ENCODE measurements around the gene ADCY9. TPM values are rescaled to one million over a fixed set of nuclear protein-coding genes. Genes with fewer than 3 reads are reported as not detected.

ADCY9 gene
- total RNA-seq, 2 experiments from 2014 or later, result 7.1 to 7.4 TPM

- CTCF ChIA-PET, result no interaction called here
Observed at GRCh38 chr16:4060823-4061222, 55.4 kb downstream of the ADCY9 start.

GRCh38 chr16:4060009-4060408, 56.2 kb downstream of the ADCY9 start:
- Mint-ChIP-seq H3K27ac (no peak overlapping the region), H3K36me3 (ENCODE audit: low read depth) (peaks cover 29% of the 10 kb centered on the region), H3K4me3 (no peak overlapping the region), H3K27me3 (no peaks in the 10 kb centered on the region), H3K9me3 (peaks cover 7% of the 10 kb centered on the region), H3K4me1 (ENCODE audit: low read depth) (peaks cover 22% of the 10 kb centered on the region)
- Histone ChIP-seq H3K36me3 (ENCODE audit: insufficient read depth, low read length) (no peaks in the 10 kb centered on the region), H3K27me3 (ENCODE audit: control insufficient read depth in 1 of 2, insufficient read depth in 2 of 2, low read length in 2 of 2) (no peaks in the 10 kb centered on the region), H3K27ac (ENCODE audit: low read depth in 1 of 2, low read length in 2 of 2) (peak overlapping the region in 1 of 2 donors; percentile 23), H3K4me1 (ENCODE audit: insufficient read depth, low read length) (peaks cover 23% of the 10 kb centered on the region), H3K9me3 (ENCODE audit: control insufficient read depth in 1 of 2, insufficient read depth in 1 of 2, low read length in 2 of 2) (peaks cover 12 to 24% of the 10 kb centered on the region in 2 experiments), H3K4me3 (ENCODE audit: low read length) (no peak overlapping the region)
- intact Hi-C loops (cut with DNase I, micrococcal nuclease), result no loop called here
- CTCF ChIA-PET, result no interaction called here
- POLR2A ChIA-PET, result no interaction called here
- no peak for ATAC-seq (ENCODE audit: poor library complexity)
- TF ChIP-seq, protein P1, sequence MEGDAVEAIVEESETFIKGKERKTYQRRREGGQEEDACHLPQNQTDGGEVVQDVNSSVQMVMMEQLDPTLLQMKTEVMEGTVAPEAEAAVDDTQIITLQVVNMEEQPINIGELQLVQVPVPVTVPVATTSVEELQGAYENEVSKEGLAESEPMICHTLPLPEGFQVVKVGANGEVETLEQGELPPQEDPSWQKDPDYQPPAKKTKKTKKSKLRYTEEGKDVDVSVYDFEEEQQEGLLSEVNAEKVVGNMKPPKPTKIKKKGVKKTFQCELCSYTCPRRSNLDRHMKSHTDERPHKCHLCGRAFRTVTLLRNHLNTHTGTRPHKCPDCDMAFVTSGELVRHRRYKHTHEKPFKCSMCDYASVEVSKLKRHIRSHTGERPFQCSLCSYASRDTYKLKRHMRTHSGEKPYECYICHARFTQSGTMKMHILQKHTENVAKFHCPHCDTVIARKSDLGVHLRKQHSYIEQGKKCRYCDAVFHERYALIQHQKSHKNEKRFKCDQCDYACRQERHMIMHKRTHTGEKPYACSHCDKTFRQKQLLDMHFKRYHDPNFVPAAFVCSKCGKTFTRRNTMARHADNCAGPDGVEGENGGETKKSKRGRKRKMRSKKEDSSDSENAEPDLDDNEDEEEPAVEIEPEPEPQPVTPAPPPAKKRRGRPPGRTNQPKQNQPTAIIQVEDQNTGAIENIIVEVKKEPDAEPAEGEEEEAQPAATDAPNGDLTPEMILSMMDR (IDR thresholded peaks at IDR 0.05), result no peak
- DNase-seq, result peak in 6 of 14 experiments; percentile 2 to 77 (median 10)

More at GRCh38 chr16:4060823-4061222, 55.4 kb downstream of the ADCY9 start:
- Histone ChIP-seq H3K36me3 (ENCODE audit: insufficient read depth, low read length) (no peaks in the 10 kb centered on the region), H3K27ac (ENCODE audit: low read depth in 1 of 2, low read length in 2 of 2) (no peak overlapping the region), H3K27me3 (ENCODE audit: control insufficient read depth in 1 of 2, insufficient read depth in 2 of 2, low read length in 2 of 2) (no peaks in the 10 kb centered on the region), H3K4me1 (ENCODE audit: insufficient read depth, low read length) (peaks cover 28% of the 10 kb centered on the region), H3K4me3 (ENCODE audit: low read length) (no peak overlapping the region), H3K9me3 (ENCODE audit: control insufficient read depth in 1 of 2, insufficient read depth in 1 of 2, low read length in 2 of 2) (peaks cover 12 to 24% of the 10 kb centered on the region in 2 experiments)
- POLR2A ChIA-PET, result interaction anchor here (0.7 kb wide), 1 partner anchor 12 kb away, joined by 3 read pairs; no protein-coding TSS in a partner anchor
- intact Hi-C loops (cut with DNase I, micrococcal nuclease), result no loop called here
- DNase-seq (no peak), ATAC-seq (ENCODE audit: poor library complexity) (no peak)
- H3K27ac Mint-ChIP-seq, result no peak overlapping the region
- no peaks in the 10 kb centered on the region for H3K27me3 Mint-ChIP-seq
- no peak overlapping the region for H3K4me3 Mint-ChIP-seq
- peaks cover 32% of the 10 kb centered on the region for H3K36me3 Mint-ChIP-seq (ENCODE audit: low read depth)
- TF ChIP-seq, protein P1 (IDR thresholded peaks at IDR 0.05), result no peak
- H3K9me3 Mint-ChIP-seq, result peaks cover 7% of the 10 kb centered on the region
- peaks cover 25% of the 10 kb centered on the region for H3K4me1 Mint-ChIP-seq (ENCODE audit: low read depth)

- peaks cover 26% of the 10 kb centered on the region for H3K36me3 Mint-ChIP-seq (ENCODE audit: low read depth)
- TF ChIP-seq, protein P1 (IDR thresholded peaks at IDR 0.05), result no peak
- H3K4me1 ChIP-seq (ENCODE audit: insufficient read depth, low read length), result peaks cover 17% of the 10 kb centered on the region
- no peaks in the 10 kb centered on the region for H3K36me3 ChIP-seq (ENCODE audit: insufficient read depth, low read length)
- ATAC-seq (ENCODE audit: poor library complexity) (no peak), DNase-seq (no peak)
- POLR2A ChIA-PET, result no interaction called here
- peaks cover 7% of the 10 kb centered on the region for H3K9me3 Mint-ChIP-seq
- H3K27me3 Mint-ChIP-seq, result no peaks in the 10 kb centered on the region
- H3K27ac Mint-ChIP-seq, result no peak overlapping the region
- peaks cover 9 to 24% of the 10 kb centered on the region in 2 experiments for H3K9me3 ChIP-seq (ENCODE audit: control insufficient read depth in 1 of 2, insufficient read depth in 1 of 2, low read length in 2 of 2)
- no peak overlapping the region for H3K4me3 Mint-ChIP-seq
- H3K4me3 ChIP-seq (ENCODE audit: low read length), result no peak overlapping the region
- CTCF ChIA-PET, result interaction anchor here (0.5 to 1.1 kb wide), 2 partner anchors 9 to 30 kb away, joined by 3 read pairs; no protein-coding TSS in a partner anchor
- H3K4me1 Mint-ChIP-seq (ENCODE audit: low read depth), result peaks cover 13% of the 10 kb centered on the region
- intact Hi-C loops (cut with DNase I, micrococcal nuclease), result no loop called here
- H3K27ac ChIP-seq (ENCODE audit: low read depth in 1 of 2, low read length in 2 of 2), result no peak overlapping the region
- H3K27me3 ChIP-seq (ENCODE audit: control insufficient read depth in 1 of 2, insufficient read depth in 2 of 2, low read length in 2 of 2), result no peaks in the 10 kb centered on the region
Observed at GRCh38 chr16:4058386-4058785, 57.9 kb downstream of the ADCY9 start.
